ENCODE measurements around the gene ATP12A. TPM values are rescaled to one million over a fixed set of nuclear protein-coding genes. Genes with fewer than 3 reads are reported as not detected.

Gene ATP12A
- total and polyA plus RNA-seq, 7 donors: not detected

DNA sequence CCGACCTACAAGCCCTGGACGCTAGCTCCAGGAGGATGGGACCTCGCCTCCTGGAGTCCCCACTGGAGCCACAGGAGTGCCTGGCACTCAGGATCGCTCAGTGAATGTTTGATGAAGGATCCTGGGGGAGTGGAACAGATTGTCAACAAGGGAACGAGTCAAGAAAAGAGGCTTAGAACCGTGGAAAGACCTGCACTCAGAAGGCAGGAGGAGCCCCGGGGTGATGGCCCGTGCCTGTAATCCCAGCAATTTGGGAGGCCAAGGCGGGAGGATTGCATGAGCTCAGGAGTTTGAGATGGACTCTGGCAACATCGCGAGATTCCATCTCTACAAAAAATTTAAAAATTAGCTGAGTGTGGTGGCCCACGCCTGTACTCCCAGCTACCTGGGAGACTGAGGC lies 38.9 kb downstream of the ATP12A start:
- intact Hi-C loops (cut with DNase I): no loop called here
- 86 to 88% (median 87%) methylated on average over 12 of the region's 12 CpGs for WGBS, 3 donors

DNA sequence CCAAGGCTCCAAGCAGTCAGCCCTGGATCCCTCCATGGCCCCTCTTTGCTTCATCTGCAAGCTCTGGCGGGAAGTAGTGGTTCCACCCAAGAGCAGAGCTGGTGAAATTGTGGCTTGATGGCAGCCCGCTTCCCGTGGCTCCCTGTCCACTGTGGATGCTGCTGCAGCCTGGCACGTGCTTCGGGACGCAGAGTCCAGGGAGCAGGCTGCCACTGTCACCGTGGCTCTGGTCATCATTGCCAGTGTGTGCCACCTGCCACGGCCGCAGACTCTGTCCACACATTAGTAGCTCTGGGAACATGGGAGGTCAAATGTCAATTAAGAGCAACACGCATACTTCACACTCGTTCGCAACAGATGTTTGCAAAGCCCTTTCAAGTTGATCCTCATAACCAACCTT lies 43.0 kb downstream of the ATP12A start:
- no peaks in the 10 kb centered on the region for H3K4me1 ChIP-seq
- peaks cover 0 to 9% (median 0%) of the 10 kb centered on the region in 3 donors for H3K27me3 ChIP-seq (ENCODE audit: insufficient read depth in 3 of 3, low read length in 2 of 3)
- H3K36me3 ChIP-seq (ENCODE audit: insufficient read depth in 1 of 2, low read depth in 1 of 2): no peaks in the 10 kb centered on the region
- no peak overlapping the region for H3K4me3 ChIP-seq
- no peak for ATAC-seq
- peak in 1 of 2 donors; percentile 10 for DNase-seq
- TF ChIP-seq, protein P1, sequence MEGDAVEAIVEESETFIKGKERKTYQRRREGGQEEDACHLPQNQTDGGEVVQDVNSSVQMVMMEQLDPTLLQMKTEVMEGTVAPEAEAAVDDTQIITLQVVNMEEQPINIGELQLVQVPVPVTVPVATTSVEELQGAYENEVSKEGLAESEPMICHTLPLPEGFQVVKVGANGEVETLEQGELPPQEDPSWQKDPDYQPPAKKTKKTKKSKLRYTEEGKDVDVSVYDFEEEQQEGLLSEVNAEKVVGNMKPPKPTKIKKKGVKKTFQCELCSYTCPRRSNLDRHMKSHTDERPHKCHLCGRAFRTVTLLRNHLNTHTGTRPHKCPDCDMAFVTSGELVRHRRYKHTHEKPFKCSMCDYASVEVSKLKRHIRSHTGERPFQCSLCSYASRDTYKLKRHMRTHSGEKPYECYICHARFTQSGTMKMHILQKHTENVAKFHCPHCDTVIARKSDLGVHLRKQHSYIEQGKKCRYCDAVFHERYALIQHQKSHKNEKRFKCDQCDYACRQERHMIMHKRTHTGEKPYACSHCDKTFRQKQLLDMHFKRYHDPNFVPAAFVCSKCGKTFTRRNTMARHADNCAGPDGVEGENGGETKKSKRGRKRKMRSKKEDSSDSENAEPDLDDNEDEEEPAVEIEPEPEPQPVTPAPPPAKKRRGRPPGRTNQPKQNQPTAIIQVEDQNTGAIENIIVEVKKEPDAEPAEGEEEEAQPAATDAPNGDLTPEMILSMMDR (IDR thresholded peaks at IDR 0.05): no peak
- 40 to 55% (median 44%) methylated on average over 12 of the region's 12 CpGs for WGBS, 3 donors
- no peak overlapping the region for H3K27ac ChIP-seq
- intact Hi-C loops (cut with DNase I): no loop called here
- H3K9me3 ChIP-seq: no peaks in the 10 kb centered on the region

More for the DNA sequence above, 38.9 kb downstream of the ATP12A start:
- H3K27me3 ChIP-seq (ENCODE audit: insufficient read depth in 3 of 3, low read length in 2 of 3): peaks cover 0 to 6% (median 0%) of the 10 kb centered on the region in 3 donors
- TF ChIP-seq, protein P1 (IDR thresholded peaks at IDR 0.05): no peak
- H3K4me1 ChIP-seq: no peaks in the 10 kb centered on the region
- no peak overlapping the region for H3K4me3 ChIP-seq
- no peaks in the 10 kb centered on the region for H3K36me3 ChIP-seq (ENCODE audit: insufficient read depth in 1 of 2, low read depth in 1 of 2)
- ATAC-seq: no peak
- peak in 1 of 2 donors; percentile 36 for DNase-seq
- no peaks in the 10 kb centered on the region for H3K9me3 ChIP-seq
- no peak overlapping the region for H3K27ac ChIP-seq

DNA sequence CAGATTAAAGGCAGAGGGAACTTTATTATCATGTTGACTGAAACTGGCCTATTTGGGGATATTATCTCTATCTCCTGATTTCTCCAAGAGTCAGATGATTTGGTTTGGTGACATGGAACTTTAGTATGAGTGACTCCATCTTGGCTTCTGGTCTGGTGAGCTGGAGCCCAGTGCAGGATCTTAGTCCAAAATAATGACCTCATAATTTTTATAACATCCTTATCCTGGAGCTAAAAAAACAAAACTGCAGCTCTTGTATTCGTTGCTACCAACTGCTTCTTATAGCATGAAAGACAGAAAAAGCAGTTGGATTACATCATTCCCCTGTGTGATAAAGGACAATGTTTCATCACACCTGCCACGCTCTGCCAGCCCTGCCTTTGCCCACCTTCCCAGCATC lies 44.5 kb downstream of the ATP12A start:
- WGBS, 3 donors: 38 to 47% (median 41%) methylated on average over 2 of the region's 2 CpGs
- Histone ChIP-seq H3K9me3 (no peaks in the 10 kb centered on the region), H3K4me3 (no peak overlapping the region), H3K27ac (no peak overlapping the region), H3K27me3 (ENCODE audit: insufficient read depth in 3 of 3, low read length in 2 of 3) (peaks cover 0 to 9% (median 0%) of the 10 kb centered on the region in 3 donors), H3K4me1 (no peaks in the 10 kb centered on the region), H3K36me3 (ENCODE audit: insufficient read depth in 1 of 2, low read depth in 1 of 2) (no peaks in the 10 kb centered on the region)
- ATAC-seq (no peak), DNase-seq (no peak)
- TF ChIP-seq, protein P1 (IDR thresholded peaks at IDR 0.05): no peak
- intact Hi-C loops (cut with DNase I): loop anchor here in 1 of 2 donors (5.0 kb wide), 1 partner anchor 32 kb away; no protein-coding TSS in a partner anchor

DNA sequence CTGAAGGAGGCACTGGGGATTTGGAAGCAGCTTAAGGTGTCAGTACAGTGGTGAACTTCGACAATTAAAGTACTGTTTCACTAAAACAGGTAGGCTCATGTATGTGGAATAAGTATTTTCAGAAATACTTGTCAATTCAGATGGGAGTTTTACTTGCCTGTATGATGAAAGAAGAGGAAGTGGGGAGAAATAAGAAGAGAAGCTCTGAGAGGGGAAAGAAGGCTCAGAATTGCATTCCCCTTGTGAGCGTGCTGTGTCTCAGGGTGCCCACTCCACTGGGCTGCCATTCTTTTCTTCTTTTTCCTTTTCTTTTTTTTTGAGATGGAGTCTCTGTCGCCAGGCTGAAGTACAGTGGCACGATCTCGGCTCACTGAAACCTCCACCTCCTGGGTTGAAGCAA lies 45.2 kb downstream of the ATP12A start:
- Histone ChIP-seq H3K36me3 (ENCODE audit: insufficient read depth in 1 of 2, low read depth in 1 of 2) (no peaks in the 10 kb centered on the region), H3K4me1 (no peaks in the 10 kb centered on the region), H3K9me3 (no peaks in the 10 kb centered on the region), H3K27ac (no peak overlapping the region), H3K4me3 (no peak overlapping the region), H3K27me3 (ENCODE audit: insufficient read depth in 3 of 3, low read length in 2 of 3) (peaks cover 0 to 9% (median 0%) of the 10 kb centered on the region in 3 donors)
- ATAC-seq (no peak), DNase-seq (no peak)
- TF ChIP-seq, protein P1 (IDR thresholded peaks at IDR 0.05): no peak
- intact Hi-C loops (cut with DNase I): loop anchor here in 1 of 2 donors (5.0 kb wide), 1 partner anchor 33 kb away; no protein-coding TSS in a partner anchor
- WGBS, 3 donors: 82 to 90% (median 89%) methylated on average over 5 of the region's 5 CpGs

Measured in psoas muscle (tissue), 8 donors.